CD4-positive, alpha-beta memory T cell (primary cell): ENCODE data around the gene EIF4E1B. TPM values are rescaled to one million over a fixed set of nuclear protein-coding genes. Genes with fewer than 3 reads are reported as not detected.

ENCODE experiments used
- CTCF ChIA-PET: fragments of 350-600 bp; sonication (Branson Sonifier 250); formaldehyde crosslinking; loops from one replicate; lab custom pipeline; 2021; ENCODE audit warnings: inconsistent platforms; ENCODE audit not compliant: partially characterized antibody; lab: Charles Lee
- POLR2A ChIA-PET: fragments of 350-600 bp; sonication (Branson Sonifier 250); formaldehyde crosslinking; loops from one replicate; lab custom pipeline; 2021; ENCODE audit not compliant: partially characterized antibody; lab: Charles Lee
- DNase-seq, 5 donors: peaks; one replicate each; pipeline versions ENCODE4 v3.0.0 to v3.0.0-alpha.2; 2020 to 2022; ENCODE audit warnings: mixed read lengths in 1 of 5
- H3K27ac ChIP-seq: one replicate; pipeline ENCODE4 v1.7.0; 2013; ENCODE audit warnings: low read depth, low read length
- H3K27me3 ChIP-seq: 2 replicates; pipeline ENCODE4 v1.7.0; 2013; ENCODE audit warnings: mild to moderate bottlenecking, low read length, moderate library complexity; ENCODE audit not compliant: insufficient read depth
- H3K36me3 ChIP-seq: 2 replicates; pipeline ENCODE4 v1.7.0; 2013; ENCODE audit warnings: mild to moderate bottlenecking, low read length, moderate library complexity; ENCODE audit not compliant: insufficient read depth
- H3K4me1 ChIP-seq: 2 replicates; pipeline ENCODE4 v1.7.0; 2013; ENCODE audit warnings: mild to moderate bottlenecking, low read length, moderate library complexity; ENCODE audit not compliant: insufficient read depth
- H3K4me3 ChIP-seq, 2 donors: one replicate each; pipeline ENCODE4 v1.7.0; 2013; ENCODE audit warnings: low read length in 2 of 2, mild to moderate bottlenecking in 1 of 2
- H3K9me3 ChIP-seq, 2 donors: one replicate each; pipeline ENCODE4 v1.7.0; 2013; ENCODE audit warnings: low read length in 2 of 2, control low read depth in 1 of 2; ENCODE audit not compliant: control insufficient read depth in 1 of 2
- H3K27ac Mint-ChIP-seq, 7 donors: one replicate each; pipeline ENCODE4 v1.8.0; 2020 to 2021; ENCODE audit warnings: mixed read lengths in 7 of 7, mild to moderate bottlenecking in 6 of 7, inconsistent platforms in 3 of 7, moderate library complexity in 3 of 7
- H3K27me3 Mint-ChIP-seq, 2 donors: one replicate each; pipeline ENCODE4 v1.8.0; 2020 to 2021; ENCODE audit warnings: mixed read lengths in 2 of 2
- H3K36me3 Mint-ChIP-seq, 2 donors: one replicate each; pipeline ENCODE4 v1.8.0; 2020 to 2021; ENCODE audit warnings: mixed read lengths in 2 of 2, inconsistent platforms in 1 of 2, mild to moderate bottlenecking in 1 of 2
- H3K4me1 Mint-ChIP-seq, 4 donors: one replicate each; pipeline ENCODE4 v1.8.0; 2020 to 2021; ENCODE audit warnings: mixed read lengths in 4 of 4, mild to moderate bottlenecking in 1 of 4
- H3K4me3 Mint-ChIP-seq, 8 donors: one replicate each; pipeline ENCODE4 v1.8.0; 2020 to 2021; ENCODE audit warnings: mixed read lengths in 8 of 8, mild to moderate bottlenecking in 7 of 8, moderate library complexity in 6 of 8, inconsistent platforms in 3 of 8
- H3K9me3 Mint-ChIP-seq, 8 donors: one replicate each; pipeline ENCODE4 v1.8.0; 2020 to 2021; ENCODE audit warnings: mixed read lengths in 8 of 8, mild to moderate bottlenecking in 5 of 8, inconsistent platforms in 3 of 8, moderate library complexity in 1 of 8
- intact Hi-C: fragments of 100-400 bp; cut with micrococcal nuclease; formaldehyde crosslinking; loops from one replicate; pipeline ENCODE4 v1.15.1; 2023
- polyA plus RNA-seq, 2 donors: library from polyadenylated mRNA; unstranded; fragments of 300-500 nt; fragmentation: Illumina TruSeq; gene quantifications; one replicate each; pipeline ENCODE4 v1.2.3, GENCODE V29; 2021
- total RNA-seq, 2 experiments: library from RNA; stranded (reverse); gene quantifications; one replicate each; pipeline ENCODE4 v1.2.3, GENCODE V29; 2021

Gene EIF4E1B
- total and polyA plus RNA-seq, 4 experiments from 2014 or later: not detected

GRCh38 chr5:176658007-176658599 is 27.6 kb downstream of the EIF4E1B start:
- Histone ChIP-seq H3K9me3 (no peaks in the 10 kb centered on the region), H3K4me1 (peaks cover 49% of the 10 kb centered on the region), H3K27ac (no peak overlapping the region), H3K36me3 (no peaks in the 10 kb centered on the region), H3K27me3 (no peaks in the 10 kb centered on the region), H3K4me3 (peak overlapping the region in 1 of 2 donors; percentile 34)
- H3K27me3 Mint-ChIP-seq: peaks cover 0 to 2% of the 10 kb centered on the region in 2 donors
- CTCF ChIA-PET: interaction anchor here (0.7 to 5.9 kb wide), 13 partner anchors 9 to 1124 kb away, joined by 3 to 129 read pairs (median 4); partner anchors contain the start of gene TSPAN17
- intact Hi-C loops: loop anchor here (1.0 kb wide), 1 partner anchor 11 kb away; the partner anchor contains the start of gene TSPAN17
- peak; percentile 53 to 64 (median 57) for DNase-seq
- no peaks in the 10 kb centered on the region for H3K9me3 Mint-ChIP-seq
- POLR2A ChIA-PET: interaction anchor here (0.9 to 5.8 kb wide), 4 partner anchors 10 to 299 kb away, joined by 3 to 55 read pairs (median 4); partner anchors contain the start of gene TSPAN17
- H3K4me1 Mint-ChIP-seq: peaks cover 31 to 44% (median 41%) of the 10 kb centered on the region in 4 donors
- peak overlapping the region in 4 of 7 donors; percentile 54 to 91 (median 85) for H3K27ac Mint-ChIP-seq
- peak overlapping the region; percentile 62 to 89 (median 84) for H3K4me3 Mint-ChIP-seq
- peaks cover 0 to 17% of the 10 kb centered on the region in 2 donors for H3K36me3 Mint-ChIP-seq

GRCh38 chr5:176658817-176659511 is 28.5 kb downstream of the EIF4E1B start:
- Mint-ChIP-seq H3K27ac (peak overlapping the region; percentile 54 to 91 (median 84)), H3K9me3 (no peaks in the 10 kb centered on the region), H3K4me3 (peak overlapping the region; percentile 62 to 89 (median 84)), H3K27me3 (peaks cover 0 to 7% of the 10 kb centered on the region in 2 donors), H3K36me3 (peaks cover 0 to 10% of the 10 kb centered on the region in 2 donors), H3K4me1 (peaks cover 23 to 35% (median 32%) of the 10 kb centered on the region in 4 donors)
- CTCF ChIA-PET: interaction anchor here (0.8 to 5.9 kb wide), 9 partner anchors 9 to 886 kb away, joined by 3 to 129 read pairs (median 7); partner anchors contain the start of gene TSPAN17
- Histone ChIP-seq H3K9me3 (no peaks in the 10 kb centered on the region), H3K36me3 (no peaks in the 10 kb centered on the region), H3K27me3 (no peaks in the 10 kb centered on the region), H3K27ac (no peak overlapping the region), H3K4me3 (peak overlapping the region; percentile 34 to 42), H3K4me1 (peaks cover 41% of the 10 kb centered on the region)
- POLR2A ChIA-PET: interaction anchor here (1.0 to 5.8 kb wide), 2 partner anchors 11 to 298 kb away, joined by 3 to 55 read pairs; partner anchors contain the start of gene TSPAN17
- peak; percentile 37 to 63 (median 42) for DNase-seq
- intact Hi-C loops: loop anchor here (1.0 kb wide), 1 partner anchor 12 kb away; the partner anchor contains the start of gene TSPAN17

GRCh38 chr5:176659512-176659839 is 29.0 kb downstream of the EIF4E1B start:
- POLR2A ChIA-PET: interaction anchor here (2.0 to 5.8 kb wide), 2 partner anchors 11 to 243 kb away, joined by 6 to 55 read pairs; partner anchors contain the start of genes CLTB and TSPAN17
- intact Hi-C loops: no loop called here
- no peak overlapping the region for H3K27ac ChIP-seq

GRCh38 chr5:176659860-176660461 is 29.5 kb downstream of the EIF4E1B start:
- H3K9me3 Mint-ChIP-seq: no peaks in the 10 kb centered on the region
- no peaks in the 10 kb centered on the region for H3K36me3 ChIP-seq
- H3K27ac Mint-ChIP-seq: peak overlapping the region in 5 of 7 donors; percentile 58 to 91 (median 62)
- DNase-seq: no peak
- peaks cover 3 to 10% of the 10 kb centered on the region in 2 donors for H3K27me3 Mint-ChIP-seq
- no peaks in the 10 kb centered on the region for H3K9me3 ChIP-seq
- H3K4me3 ChIP-seq: no peak overlapping the region
- H3K4me1 Mint-ChIP-seq: peaks cover 23 to 35% (median 31%) of the 10 kb centered on the region in 4 donors
- H3K4me1 ChIP-seq: peaks cover 33% of the 10 kb centered on the region
- intact Hi-C loops: loop anchor here (2.0 to 10.0 kb wide), 4 partner anchors 165 to 453 kb away; partner anchors contain the start of gene CLTB
- H3K4me3 Mint-ChIP-seq: peak overlapping the region in 4 of 8 donors; percentile 50 to 85 (median 60)
- peaks cover 0 to 10% of the 10 kb centered on the region in 2 donors for H3K36me3 Mint-ChIP-seq
- ChIA-PET CTCF (interaction anchor here (0.5 to 5.9 kb wide), 70 partner anchors 10 to 1126 kb away, joined by 3 to 129 read pairs (median 4); partner anchors contain the start of genes CLTB, EIF4E1B, GPRIN1 and HK3), POLR2A (interaction anchor here (1.7 to 5.8 kb wide), 3 partner anchors 12 to 243 kb away, joined by 5 to 55 read pairs (median 6); partner anchors contain the start of genes CLTB and TSPAN17)
- H3K27ac ChIP-seq: no peak overlapping the region
- no peaks in the 10 kb centered on the region for H3K27me3 ChIP-seq

More at GRCh38 chr5:176659512-176659839, 29.0 kb downstream of the EIF4E1B start:
- Histone ChIP-seq H3K36me3 (no peaks in the 10 kb centered on the region), H3K4me1 (peaks cover 36% of the 10 kb centered on the region), H3K9me3 (no peaks in the 10 kb centered on the region), H3K27me3 (no peaks in the 10 kb centered on the region), H3K4me3 (peak overlapping the region in 1 of 2 donors; percentile 34)
- peaks cover 0 to 10% of the 10 kb centered on the region in 2 donors for H3K36me3 Mint-ChIP-seq
- peak overlapping the region in 6 of 7 donors; percentile 54 to 91 (median 84) for H3K27ac Mint-ChIP-seq
- CTCF ChIA-PET: interaction anchor here (0.9 to 5.9 kb wide), 12 partner anchors 10 to 930 kb away, joined by 3 to 129 read pairs (median 9); partner anchors contain the start of gene TSPAN17
- peak overlapping the region in 6 of 8 donors; percentile 79 to 89 (median 84) for H3K4me3 Mint-ChIP-seq
- DNase-seq: no peak
- H3K4me1 Mint-ChIP-seq: peaks cover 23 to 35% (median 32%) of the 10 kb centered on the region in 4 donors
- peaks cover 3 to 10% of the 10 kb centered on the region in 2 donors for H3K27me3 Mint-ChIP-seq
- no peaks in the 10 kb centered on the region for H3K9me3 Mint-ChIP-seq

GRCh38 chr5:176660530-176660859 is 30.0 kb downstream of the EIF4E1B start:
- H3K27ac Mint-ChIP-seq: peak overlapping the region in 6 of 7 donors; percentile 23 to 90 (median 62)
- Histone ChIP-seq H3K4me1 (peaks cover 33% of the 10 kb centered on the region), H3K27me3 (no peaks in the 10 kb centered on the region), H3K4me3 (no peak overlapping the region), H3K9me3 (no peaks in the 10 kb centered on the region), H3K27ac (no peak overlapping the region), H3K36me3 (no peaks in the 10 kb centered on the region)
- H3K4me1 Mint-ChIP-seq: peaks cover 23 to 35% (median 31%) of the 10 kb centered on the region in 4 donors
- H3K4me3 Mint-ChIP-seq: peak overlapping the region in 1 of 8 donors; percentile 60
- peaks cover 0 to 6% of the 10 kb centered on the region in 2 donors for H3K36me3 Mint-ChIP-seq
- DNase-seq: peak in 1 of 5 donors; percentile 76
- CTCF ChIA-PET: interaction anchor here (0.5 to 5.9 kb wide), 75 partner anchors 10 to 1126 kb away, joined by 3 to 129 read pairs (median 3); partner anchors contain the start of genes CLTB, EIF4E1B, GPRIN1 and HK3
- POLR2A ChIA-PET: interaction anchor here (0.9 to 5.8 kb wide), 4 partner anchors 12 to 272 kb away, joined by 5 to 55 read pairs (median 6); partner anchors contain the start of genes CLTB, HIGD2A, NOP16 and TSPAN17
- H3K9me3 Mint-ChIP-seq: no peaks in the 10 kb centered on the region
- H3K27me3 Mint-ChIP-seq: peaks cover 4 to 11% of the 10 kb centered on the region in 2 donors
- intact Hi-C loops: loop anchor here (2.0 to 10.0 kb wide), 4 partner anchors 164 to 452 kb away; partner anchors contain the start of gene CLTB
